ENCODE results near the gene CAMKMT.

DNA sequence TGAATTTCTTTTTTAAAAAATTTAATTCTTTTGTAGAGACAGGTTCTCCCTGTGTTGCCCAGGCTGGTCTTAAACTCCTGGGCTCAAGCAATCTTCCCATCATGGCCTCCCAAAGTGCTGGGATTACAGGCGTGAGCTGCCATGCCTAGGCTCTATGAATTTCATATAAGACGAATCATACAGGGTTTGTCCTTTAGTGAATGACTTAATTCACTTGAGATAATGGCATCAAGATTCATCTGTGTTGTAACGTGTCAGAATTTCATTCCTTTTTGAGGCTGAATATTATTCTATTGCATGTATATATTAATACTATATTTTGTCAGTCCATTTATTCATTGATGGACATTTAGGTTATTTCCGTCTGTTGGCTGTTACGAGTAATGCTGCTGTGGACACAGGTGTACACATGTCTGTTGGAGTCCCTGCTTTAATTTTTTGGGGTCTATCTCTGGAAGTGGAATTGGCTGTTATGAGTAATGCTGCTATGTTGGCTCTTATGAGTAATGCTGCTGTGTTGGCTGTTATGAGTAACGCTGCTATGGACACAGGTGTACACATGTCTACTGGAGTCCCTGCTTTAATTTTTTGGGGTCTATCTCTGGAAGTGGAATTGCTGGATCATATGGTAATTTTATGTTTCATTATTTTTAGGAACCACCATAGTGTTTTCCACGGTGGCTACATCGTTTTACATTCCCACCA is 210.6 kb downstream of the CAMKMT start:
- TF ChIP-seq, protein P1, sequence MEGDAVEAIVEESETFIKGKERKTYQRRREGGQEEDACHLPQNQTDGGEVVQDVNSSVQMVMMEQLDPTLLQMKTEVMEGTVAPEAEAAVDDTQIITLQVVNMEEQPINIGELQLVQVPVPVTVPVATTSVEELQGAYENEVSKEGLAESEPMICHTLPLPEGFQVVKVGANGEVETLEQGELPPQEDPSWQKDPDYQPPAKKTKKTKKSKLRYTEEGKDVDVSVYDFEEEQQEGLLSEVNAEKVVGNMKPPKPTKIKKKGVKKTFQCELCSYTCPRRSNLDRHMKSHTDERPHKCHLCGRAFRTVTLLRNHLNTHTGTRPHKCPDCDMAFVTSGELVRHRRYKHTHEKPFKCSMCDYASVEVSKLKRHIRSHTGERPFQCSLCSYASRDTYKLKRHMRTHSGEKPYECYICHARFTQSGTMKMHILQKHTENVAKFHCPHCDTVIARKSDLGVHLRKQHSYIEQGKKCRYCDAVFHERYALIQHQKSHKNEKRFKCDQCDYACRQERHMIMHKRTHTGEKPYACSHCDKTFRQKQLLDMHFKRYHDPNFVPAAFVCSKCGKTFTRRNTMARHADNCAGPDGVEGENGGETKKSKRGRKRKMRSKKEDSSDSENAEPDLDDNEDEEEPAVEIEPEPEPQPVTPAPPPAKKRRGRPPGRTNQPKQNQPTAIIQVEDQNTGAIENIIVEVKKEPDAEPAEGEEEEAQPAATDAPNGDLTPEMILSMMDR (IDR thresholded peaks at IDR 0.05) = no peak
- no peak for TF ChIP-seq EP300 (IDR thresholded peaks at IDR 0.05)
- no peak for TF ChIP-seq POLR2AphosphoS5 (IDR thresholded peaks at IDR 0.05)
